DOHH2 (cell line): Measurements from ENCODE around the gene PYY.

Source experiments
- H3F3A ChIP-seq: fragments of 200-600 bp; sonication (generic), shearing (Covaris generic); 2 replicates; pipeline ENCODE4 v1.6.0; 2016; ENCODE audit warnings: antibody characterized with exemption, mild to moderate bottlenecking; ENCODE audit not compliant: control insufficient read depth, insufficient read depth
- H3K27ac ChIP-seq: fragments of 200-600 bp; sonication (generic); 2 replicates; pipeline ENCODE4 v1.5.1; 2014; ENCODE audit warnings: low read depth, mild to moderate bottlenecking, low read length, moderate library complexity
- H3K27me3 ChIP-seq: fragments of 200-600 bp; sonication (generic); 2 replicates; pipeline ENCODE4 v1.6.1; 2014; ENCODE audit warnings: mild to moderate bottlenecking, low read length, mixed read lengths; ENCODE audit not compliant: control insufficient read depth
- H3K36me3 ChIP-seq: fragments of 200-600 bp; sonication (generic); 2 replicates; pipeline ENCODE4 v1.6.1; 2014; ENCODE audit warnings: mild to moderate bottlenecking, low read length, moderate library complexity, mixed read lengths; ENCODE audit not compliant: control insufficient read depth
- H3K4me1 ChIP-seq: fragments of 200-600 bp; sonication (generic); 2 replicates; pipeline ENCODE4 v1.6.1; 2014; ENCODE audit warnings: mild to moderate bottlenecking, low read length, mixed read lengths; ENCODE audit not compliant: control insufficient read depth
- H3K4me2 ChIP-seq: fragments of 200-600 bp; sonication (generic); 2 replicates; pipeline ENCODE4 v1.6.0; 2014; ENCODE audit warnings: mild to moderate bottlenecking, low read length, moderate library complexity
- H3K4me3 ChIP-seq: fragments of 200-600 bp; sonication (generic); 2 replicates; pipeline ENCODE4 v1.5.1; 2014; ENCODE audit warnings: mild to moderate bottlenecking, low read length, mixed read lengths
- H3K79me2 ChIP-seq: fragments of 200-600 bp; sonication (generic); 2 replicates; pipeline ENCODE4 v1.6.1; 2014; ENCODE audit warnings: mild to moderate bottlenecking, low read length, mixed read lengths; ENCODE audit not compliant: control insufficient read depth
- H3K9me2 ChIP-seq: fragments of 200-600 bp; sonication (generic); replicated peaks from 2 replicates; pipeline ENCODE4 v1.6.1; 2014; ENCODE audit warnings: mild to moderate bottlenecking, low read length, mixed read lengths; ENCODE audit not compliant: control insufficient read depth
- H3K9me3 ChIP-seq: fragments of 200-600 bp; sonication (generic); 2 replicates; pipeline ENCODE4 v1.6.1; 2014; ENCODE audit warnings: antibody characterized with exemption, low read length, mixed read lengths; ENCODE audit not compliant: control insufficient read depth, insufficient read depth
- H4K20me1 ChIP-seq: fragments of 200-600 bp; sonication (generic); 2 replicates; pipeline ENCODE4 v1.6.0; 2014; ENCODE audit warnings: low read depth, mild to moderate bottlenecking, antibody characterized with exemption, low read length, moderate library complexity; ENCODE audit not compliant: control insufficient read depth, insufficient read depth
- CTCF ChIP-seq: fragments of 200-600 bp; sonication (generic); IDR thresholded peaks from one replicate; pipeline ENCODE4 v1.5.1; 2014; ENCODE audit warnings: antibody characterized with exemption, mild to moderate bottlenecking, low read depth, low read length; ENCODE audit not compliant: poor library complexity, severe bottlenecking
- EZH2phosphoT487 ChIP-seq: fragments of 200-600 bp; sonication (generic); IDR thresholded peaks from 2 replicates; pipeline ENCODE4 v1.6.1; 2017; ENCODE audit warnings: borderline replicate concordance, mild to moderate bottlenecking, antibody characterized with exemption, low read length, moderate library complexity, mixed read lengths

Gene PYY

GRCh38 chr17:44000871-44001460 is 47.2 kb upstream of the PYY start:
- no peak overlapping the region for H3K4me3 ChIP-seq
- TF ChIP-seq CTCF (no peak), EZH2phosphoT487 (no peak)
- H3K27me3 ChIP-seq, result peaks cover 33% of the 10 kb centered on the region
- H3F3A ChIP-seq, result no peaks in the 10 kb centered on the region
- H3K4me1 ChIP-seq, result peaks cover under 1% of the 10 kb centered on the region
- no peak overlapping the region for H3K4me2 ChIP-seq
- H4K20me1 ChIP-seq, result no peaks in the 10 kb centered on the region
- H3K36me3 ChIP-seq, result no peaks in the 10 kb centered on the region
- no peaks in the 10 kb centered on the region for H3K9me2 ChIP-seq
- H3K27ac ChIP-seq, result no peak overlapping the region
- H3K9me3 ChIP-seq, result no peaks in the 10 kb centered on the region
- no peaks in the 10 kb centered on the region for H3K79me2 ChIP-seq

- H3K9me3 ChIP-seq, result no peaks in the 10 kb centered on the region
- H3K27me3 ChIP-seq, result peaks cover 27% of the 10 kb centered on the region
- H3K36me3 ChIP-seq, result no peaks in the 10 kb centered on the region
- no peaks in the 10 kb centered on the region for H3K9me2 ChIP-seq
- no peaks in the 10 kb centered on the region for H3K79me2 ChIP-seq
- TF ChIP-seq EZH2phosphoT487 (no peak), CTCF (no peak)
- no peaks in the 10 kb centered on the region for H3K4me1 ChIP-seq
- H3F3A ChIP-seq, result no peaks in the 10 kb centered on the region
- H3K4me3 ChIP-seq, result no peak overlapping the region
- H3K27ac ChIP-seq, result no peak overlapping the region
- no peak overlapping the region for H3K4me2 ChIP-seq
- no peaks in the 10 kb centered on the region for H4K20me1 ChIP-seq
Observed at GRCh38 chr17:44000141-44000860, 46.6 kb upstream of the PYY start.

- H3K4me3 ChIP-seq, result no peak overlapping the region
- no peaks in the 10 kb centered on the region for H3K36me3 ChIP-seq
- no peaks in the 10 kb centered on the region for H4K20me1 ChIP-seq
- no peaks in the 10 kb centered on the region for H3K9me3 ChIP-seq
- peaks cover 3% of the 10 kb centered on the region; the same call in 1 of the 2 replicates for H3K4me1 ChIP-seq
- no peaks in the 10 kb centered on the region for H3K9me2 ChIP-seq
- H3K4me2 ChIP-seq, result no peak overlapping the region
- H3K79me2 ChIP-seq, result no peaks in the 10 kb centered on the region
- peaks cover 24% of the 10 kb centered on the region for H3K27me3 ChIP-seq
- H3F3A ChIP-seq, result no peaks in the 10 kb centered on the region
- H3K27ac ChIP-seq, result no peak overlapping the region
- TF ChIP-seq CTCF, result no peak
- TF ChIP-seq EZH2phosphoT487, result no peak
Observed at GRCh38 chr17:43999024-43999423, 45.3 kb upstream of the PYY start.
